CD4-positive, alpha-beta T cell treated with Interleukin-6 at 100 ng/mL for 8 hours (primary cell): ENCODE results near the gene DTL.

Source experiments
- DNase-seq: peaks from one replicate; pipeline ENCODE4 v3.0.0-alpha.2; 2020; ENCODE audit warnings: mixed read lengths, low spot score

DTL gene

DNA sequence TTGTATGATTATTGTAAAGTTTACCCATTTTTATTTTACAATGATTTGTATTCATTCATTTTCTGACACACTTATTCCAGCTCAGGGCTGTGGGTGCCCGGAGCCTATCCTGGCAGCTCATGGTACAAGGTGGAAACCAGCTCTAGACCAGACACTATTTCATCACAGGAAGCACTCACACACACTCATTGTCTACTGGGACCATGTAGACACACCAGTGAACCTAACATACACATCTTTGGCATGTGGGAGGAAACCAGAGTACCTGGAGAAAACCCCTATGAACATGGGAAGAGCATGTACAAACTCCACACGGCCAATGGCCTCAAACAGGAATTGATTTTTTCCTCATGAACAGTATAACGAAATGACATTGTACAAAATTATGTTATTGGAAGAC, 2.4 kb downstream of the DTL start:
- no peak for DNase-seq

GRCh38 chr1:212039622-212040021, 4.1 kb downstream of the DTL start:
- no peak for DNase-seq

DNA sequence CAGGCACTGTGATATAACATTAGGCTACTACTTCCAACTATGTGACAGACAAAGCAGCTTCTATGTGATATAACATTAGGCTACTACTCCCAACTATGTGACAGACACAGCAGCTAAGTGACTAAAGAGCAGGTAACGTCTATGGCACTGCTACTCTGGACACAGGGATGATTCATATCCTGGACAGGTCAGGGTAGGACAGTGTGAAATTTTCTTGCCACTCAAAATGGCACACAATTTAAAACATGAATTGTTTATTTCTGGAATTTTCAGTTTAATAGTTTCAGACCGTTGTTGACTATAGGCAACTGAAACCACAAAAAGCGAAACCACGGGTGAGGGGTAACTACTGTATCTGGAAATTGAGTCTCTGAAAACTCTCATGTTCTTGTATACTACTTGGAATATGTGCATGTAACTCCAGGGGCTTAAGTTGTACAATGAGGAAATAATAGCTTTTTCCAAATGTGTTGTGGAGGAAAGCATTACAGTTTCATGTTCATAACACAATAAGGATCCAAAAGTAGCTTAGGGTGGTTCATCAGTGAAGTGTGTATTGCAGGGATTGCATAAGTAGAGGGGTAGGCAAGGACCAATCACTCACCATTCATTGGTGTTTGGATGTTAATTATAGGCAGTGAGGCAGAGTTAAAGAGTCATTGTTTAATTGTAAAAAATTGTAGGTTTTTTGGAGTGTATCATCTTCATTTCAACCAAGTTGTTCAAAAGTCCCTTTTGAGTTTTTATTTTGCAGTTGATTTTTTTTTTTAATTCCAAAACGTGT, 5.3 kb downstream of the DTL start:
- no peak for DNase-seq

GRCh38 chr1:212042436-212042835, 6.9 kb downstream of the DTL start:
- no peak for DNase-seq

DNA sequence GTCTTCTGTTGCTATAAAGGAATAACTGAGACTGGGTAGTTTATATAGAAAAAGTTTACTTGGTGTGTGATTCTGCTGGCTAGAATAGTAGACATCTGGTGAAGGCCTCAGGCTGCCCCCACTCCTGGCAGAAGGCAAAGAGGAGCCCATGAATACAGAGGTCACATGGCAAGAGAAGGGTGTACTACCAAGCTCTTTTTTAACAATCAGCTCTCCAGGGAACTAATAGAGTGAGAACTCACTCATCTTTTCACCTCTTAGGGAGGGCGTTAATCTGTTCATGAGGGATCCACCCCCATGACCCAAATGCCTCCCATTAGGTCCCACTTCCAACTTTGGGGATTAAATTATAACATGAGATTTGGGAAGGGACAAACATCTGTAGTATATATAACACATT, 9.3 kb downstream of the DTL start:
- no peak for DNase-seq

DNA sequence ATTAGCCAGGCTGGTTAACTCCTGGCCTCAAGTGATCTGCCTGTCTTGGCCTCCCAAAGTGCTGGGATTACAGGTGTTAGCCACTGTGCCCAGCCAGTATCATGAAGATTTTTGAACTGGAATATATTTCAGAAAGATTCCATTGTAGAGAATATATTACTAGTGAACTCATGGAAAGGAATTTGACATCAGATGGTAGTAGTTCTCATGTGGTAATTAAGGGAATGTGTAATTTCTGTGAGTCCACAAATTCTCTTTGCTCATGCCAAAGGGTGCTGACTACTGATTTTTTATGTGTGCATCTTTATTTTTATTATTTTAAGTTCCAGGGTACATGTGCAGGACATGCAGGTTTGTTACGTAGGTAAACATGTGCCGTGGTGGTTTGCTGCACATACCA, 10.4 kb downstream of the DTL start:
- DNase-seq: no peak

DNA sequence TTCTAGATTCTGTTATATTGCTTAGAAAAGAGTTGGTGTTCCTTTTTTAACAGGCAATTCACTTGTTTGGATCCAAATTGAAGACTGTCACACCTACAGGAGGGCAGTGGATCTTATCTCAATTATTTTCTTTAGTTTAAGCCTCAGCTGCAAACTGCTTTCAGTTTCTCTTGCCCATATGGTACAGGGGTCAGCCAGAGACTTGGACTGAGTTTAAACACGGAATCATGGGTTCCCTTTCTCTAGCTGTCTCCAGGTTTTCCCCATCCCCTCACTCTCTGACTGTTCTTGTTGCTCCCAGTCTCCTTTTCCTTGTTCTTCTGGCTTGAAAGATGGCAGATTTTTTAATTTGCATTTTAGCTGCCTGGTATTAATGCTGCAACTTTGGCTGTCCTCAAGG, 18.4 kb downstream of the DTL start:
- no peak for DNase-seq

DNA sequence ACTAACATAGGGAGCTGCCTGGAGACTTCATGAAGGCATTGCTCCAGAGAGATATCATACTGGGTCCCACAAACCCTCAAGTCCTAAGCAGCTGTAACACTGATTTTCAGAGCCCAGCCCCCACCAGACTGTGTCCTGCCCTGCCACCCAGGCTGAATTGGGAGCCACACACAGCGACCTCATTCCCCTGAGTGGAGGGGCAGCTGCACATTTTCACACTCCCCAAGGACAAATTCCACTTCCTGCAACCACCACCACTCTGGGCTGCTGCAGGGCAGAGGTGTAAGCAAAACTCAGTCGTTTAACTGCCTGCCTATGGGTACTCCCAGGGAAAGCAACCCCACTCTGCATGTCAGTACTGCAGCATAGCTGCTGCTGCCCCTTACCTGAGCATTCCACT, 19.8 kb downstream of the DTL start:
- no peak for DNase-seq

DNA sequence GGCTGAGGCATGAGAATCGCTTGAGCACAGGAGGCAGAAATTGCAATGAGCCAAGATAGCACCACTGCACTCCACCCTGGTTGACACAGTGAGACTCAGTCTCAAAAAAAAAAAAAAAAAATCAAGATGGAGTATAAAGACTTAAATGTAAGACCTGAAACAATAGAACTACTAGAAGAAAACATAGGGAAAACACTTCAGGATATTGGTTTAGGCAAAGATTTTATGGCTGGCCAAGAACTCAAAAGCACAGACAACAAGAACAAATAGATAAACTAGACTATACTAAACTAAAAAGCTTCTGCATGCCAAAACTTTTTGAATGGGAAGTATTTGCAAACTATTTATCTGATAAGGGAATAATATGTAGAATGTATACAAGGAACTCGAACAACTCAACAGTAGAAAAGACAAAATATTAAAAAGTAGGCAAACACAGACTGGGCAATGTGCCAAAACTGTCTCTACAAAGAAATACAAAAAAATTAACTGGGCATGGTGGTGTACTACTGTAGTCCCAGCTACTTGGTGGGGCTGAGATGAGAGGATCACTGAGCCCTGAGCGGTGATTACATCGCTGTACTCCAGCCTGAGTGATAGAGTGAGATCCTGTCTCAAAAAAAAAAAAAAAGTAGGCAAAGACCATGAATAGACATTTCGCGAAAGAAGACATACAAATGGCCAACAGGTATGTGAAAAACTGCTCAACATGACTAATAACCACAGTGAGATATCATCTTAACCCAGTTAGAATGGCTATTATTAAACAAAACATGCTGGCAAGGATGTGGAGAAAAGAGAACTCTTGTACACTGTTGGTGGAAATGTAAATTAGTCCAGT, 25.3 kb downstream of the DTL start:
- no peak for DNase-seq

GRCh38 chr1:212062832-212063438, 27.4 kb downstream of the DTL start:
- peak; percentile 33 for DNase-seq

GRCh38 chr1:212067787-212068186, 32.2 kb downstream of the DTL start:
- DNase-seq: no peak

GRCh38 chr1:212070720-212071302, 35.3 kb downstream of the DTL start:
- DNase-seq: peak; percentile 42

- DNase-seq: no peak
These were observed 36.5 kb downstream of the DTL start for GRCh38 chr1:212072047-212072446.

GRCh38 chr1:212073490-212073889, 37.9 kb downstream of the DTL start:
- no peak for DNase-seq

DNA sequence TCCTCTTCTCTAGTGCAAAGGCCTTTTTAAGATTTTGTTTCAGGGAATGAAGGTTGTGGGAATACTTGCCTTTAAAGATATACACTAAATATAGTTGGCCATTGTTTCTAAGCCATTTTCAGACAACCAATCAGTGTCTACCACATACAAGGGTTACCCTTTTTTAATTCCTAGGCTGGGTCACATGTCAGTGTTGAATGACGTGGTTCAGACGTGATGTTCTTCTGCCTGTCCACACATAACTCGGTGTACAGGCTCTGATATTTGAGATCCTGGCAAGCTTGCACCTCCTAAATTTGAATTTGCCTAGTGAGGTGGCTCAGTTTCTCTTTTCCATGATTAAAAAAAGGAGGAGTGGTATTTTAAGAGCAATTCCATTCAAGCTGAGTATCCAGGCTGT, 38.8 kb downstream of the DTL start:
- DNase-seq: no peak

GRCh38 chr1:212074856-212075255, 39.3 kb downstream of the DTL start:
- DNase-seq: no peak

DNA sequence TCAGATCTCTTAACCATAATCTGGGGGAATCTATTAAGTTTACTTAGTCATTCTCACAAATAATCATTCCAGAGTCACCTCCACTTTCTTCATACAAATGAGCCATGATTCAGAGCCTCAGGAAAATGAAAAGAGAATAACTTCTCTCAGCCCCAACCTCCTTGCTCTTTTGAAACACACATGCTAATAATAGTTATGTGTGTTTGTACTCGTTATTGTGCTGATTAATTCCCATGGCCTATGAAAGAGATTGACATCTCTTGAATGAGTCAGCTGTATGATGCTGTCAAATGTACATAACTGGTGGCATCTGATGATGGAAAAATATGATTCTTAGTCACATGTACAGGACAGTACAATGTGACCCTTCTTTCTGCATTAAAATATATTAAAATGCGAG, 41.5 kb downstream of the DTL start:
- no peak for DNase-seq

GRCh38 chr1:212078826-212079225, 43.3 kb downstream of the DTL start:
- no peak for DNase-seq

DNA sequence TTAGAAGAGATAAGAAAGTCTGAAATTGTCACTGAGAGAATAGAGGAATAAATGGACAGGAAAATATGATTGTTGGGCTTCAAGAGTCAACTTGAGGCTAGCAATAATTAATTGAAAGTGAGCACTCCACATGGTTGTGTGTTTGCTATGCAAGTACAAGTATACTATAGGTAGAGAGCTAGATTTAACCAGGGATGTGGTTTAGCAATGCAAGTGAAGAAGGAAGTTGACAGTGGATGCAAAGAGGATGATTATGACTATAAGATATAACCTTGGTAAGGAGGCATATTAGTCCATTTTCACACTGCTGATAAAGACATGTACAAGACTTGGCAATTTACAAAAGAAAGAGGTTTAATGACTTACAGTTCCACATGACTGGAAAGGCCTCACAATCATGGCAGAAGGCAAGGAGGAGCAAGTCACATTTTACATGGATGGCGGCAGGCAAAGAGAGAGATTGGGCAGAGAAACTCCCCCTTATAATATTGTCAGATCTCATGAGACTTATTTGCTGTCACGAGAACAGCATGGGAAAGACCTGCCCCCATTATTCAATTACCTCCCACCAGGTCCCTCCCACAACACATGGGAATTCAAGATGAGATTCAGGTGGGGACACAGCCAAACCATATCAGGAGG, 47.3 kb downstream of the DTL start:
- DNase-seq: no peak

DNA sequence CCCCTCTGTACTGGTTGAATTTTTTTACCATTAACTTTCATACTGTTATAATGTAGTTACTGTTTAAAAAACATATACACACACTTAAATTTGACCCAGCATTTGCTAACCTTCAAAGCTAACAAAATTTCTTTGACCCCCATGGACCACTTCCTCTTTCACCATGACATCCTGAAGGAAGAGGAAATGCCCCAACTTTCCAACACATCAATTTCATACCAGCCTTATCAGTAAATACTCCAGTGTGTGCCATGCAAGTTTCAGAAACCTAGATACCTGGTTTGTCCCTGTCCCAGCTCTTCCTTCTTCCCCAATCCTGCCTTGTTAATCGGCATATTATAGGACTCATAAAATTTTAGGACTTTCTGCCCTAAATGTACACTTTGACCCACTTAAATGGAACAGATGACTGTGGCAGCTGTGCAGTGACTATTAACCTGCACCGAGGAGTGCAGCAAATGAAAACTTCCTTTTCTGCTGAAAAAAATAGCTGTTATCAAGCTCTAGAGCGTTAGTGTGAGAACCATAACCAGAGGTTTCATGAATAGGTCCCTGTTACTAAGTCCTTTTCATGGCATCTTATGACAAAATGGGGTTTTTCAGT, 54.1 kb downstream of the DTL start:
- no peak for DNase-seq

DNA sequence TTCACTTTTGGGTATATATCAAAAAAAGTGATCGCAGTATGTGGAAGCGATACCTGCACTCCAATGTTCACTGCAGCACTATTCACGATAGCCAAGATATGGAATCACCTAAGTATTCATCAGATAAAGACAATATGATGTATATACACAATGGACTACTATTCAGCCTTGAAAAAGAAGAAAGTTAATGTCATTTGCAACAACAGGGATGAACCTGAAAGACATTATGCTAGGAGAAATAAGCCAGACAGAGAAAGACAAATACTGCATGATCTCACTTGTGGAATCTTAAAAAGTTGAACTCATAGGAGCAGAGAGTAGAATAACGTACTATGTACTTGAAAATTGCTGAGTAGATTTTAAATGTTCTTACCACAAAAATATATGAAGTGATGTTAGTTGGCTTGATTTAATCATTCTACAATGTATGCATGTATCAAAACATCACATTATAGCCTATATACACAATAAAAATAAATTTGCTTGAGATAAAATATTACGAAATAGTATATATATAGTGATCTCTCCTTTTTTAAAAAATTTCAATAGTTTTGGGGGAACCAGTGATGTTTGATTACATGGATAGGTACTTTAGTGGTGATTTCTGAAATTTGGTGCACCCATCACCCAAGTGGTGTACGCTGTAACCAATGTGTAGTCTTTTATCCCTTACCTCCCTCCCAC, 56.0 kb downstream of the DTL start:
- DNase-seq: no peak
